SK-N-SH (cell line): Measurements from ENCODE around the gene PDE11A.

Experiments
- CHD2 ChIP-seq: fragments of 150-350 bp; IDR thresholded peaks from 2 replicates; pipeline ENCODE4 v1.6.1; 2018; ENCODE audit warnings: low read length; ENCODE audit not compliant: partially characterized antibody
- ELF1 ChIP-seq: IDR thresholded peaks from 2 replicates; pipeline ENCODE4 v1.4.0; 2012
- EP300 ChIP-seq, 2 experiments: IDR thresholded peaks; 2 replicates each; pipeline versions ENCODE4 v1.4.0 to v1.6.1; 2012; ENCODE audit warnings: borderline replicate concordance in 1 of 2, low read depth in 1 of 2, low read length in 1 of 2
- EZH2phosphoT487 ChIP-seq: fragments of 200-600 bp; sonication (generic); IDR thresholded peaks from 2 replicates; pipeline ENCODE4 v1.6.1; 2017; ENCODE audit warnings: low read depth, mixed run types, mild to moderate bottlenecking, antibody characterized with exemption, moderate library complexity, borderline replicate concordance
- MXI1 ChIP-seq: IDR thresholded peaks from 2 replicates; pipeline ENCODE4 v1.6.1; 2012; ENCODE audit warnings: mild to moderate bottlenecking, low read depth, low read length, improper control_type of control experiment
- RAD21 ChIP-seq: IDR thresholded peaks from 2 replicates; pipeline ENCODE4 v1.6.1; 2012; ENCODE audit warnings: mild to moderate bottlenecking, low read length
- SMC3 ChIP-seq: IDR thresholded peaks from 2 replicates; pipeline ENCODE4 v1.6.1; 2012; ENCODE audit warnings: low read depth, low read length, improper control_type of control experiment
- TAF1 ChIP-seq: IDR thresholded peaks from 2 replicates; pipeline ENCODE4 v1.6.1; 2012; ENCODE audit warnings: low read depth, mild to moderate bottlenecking, low read length, moderate library complexity, borderline replicate concordance
- TEAD4 ChIP-seq: IDR thresholded peaks from 2 replicates; pipeline ENCODE4 v1.4.0; 2012; ENCODE audit warnings: mild to moderate bottlenecking, borderline replicate concordance; ENCODE audit not compliant: insufficient read depth
- YY1 ChIP-seq: IDR thresholded peaks from 2 replicates; pipeline ENCODE4 v1.4.0; 2012; ENCODE audit warnings: low read depth, mild to moderate bottlenecking
- TF ChIP-seq, protein P1 (sequence below): IDR thresholded peaks from 2 replicates; pipeline ENCODE4 v1.4.0; 2012; ENCODE audit warnings: low read depth, borderline replicate concordance
- TF ChIP-seq, protein P2 (sequence below): fragments of 200-600 bp; sonication (generic); IDR thresholded peaks from 2 replicates; pipeline ENCODE4 v1.6.1; 2017; ENCODE audit warnings: antibody characterized with exemption, mild to moderate bottlenecking, moderate library complexity
- TF ChIP-seq, protein P3 (sequence below): IDR thresholded peaks from 2 replicates; pipeline ENCODE4 v1.4.0; 2012; ENCODE audit warnings: low read depth

DNA sequence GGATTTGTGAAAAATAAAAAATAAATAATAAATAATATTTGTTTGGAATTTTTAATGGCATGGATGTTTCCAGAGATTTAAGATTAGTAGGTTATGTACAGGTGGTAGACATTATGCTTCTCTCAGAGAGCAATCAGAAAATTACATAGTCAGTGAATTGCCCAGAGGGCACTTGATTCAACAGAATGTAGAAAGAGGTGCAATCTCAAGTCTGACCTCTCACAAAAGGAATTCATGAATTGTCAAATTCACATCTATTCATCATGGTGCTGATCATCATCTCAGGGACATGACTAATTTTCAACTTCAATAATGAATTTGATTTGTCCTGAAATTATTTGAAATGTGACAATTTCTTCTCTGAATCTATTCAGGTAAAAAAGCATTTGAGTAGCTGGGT is 172.5 kb downstream of the PDE11A start:
- no peak for TF ChIP-seq RAD21
- TF ChIP-seq SMC3: no peak
- no peak for TF ChIP-seq ELF1
- TF ChIP-seq, protein P1, sequence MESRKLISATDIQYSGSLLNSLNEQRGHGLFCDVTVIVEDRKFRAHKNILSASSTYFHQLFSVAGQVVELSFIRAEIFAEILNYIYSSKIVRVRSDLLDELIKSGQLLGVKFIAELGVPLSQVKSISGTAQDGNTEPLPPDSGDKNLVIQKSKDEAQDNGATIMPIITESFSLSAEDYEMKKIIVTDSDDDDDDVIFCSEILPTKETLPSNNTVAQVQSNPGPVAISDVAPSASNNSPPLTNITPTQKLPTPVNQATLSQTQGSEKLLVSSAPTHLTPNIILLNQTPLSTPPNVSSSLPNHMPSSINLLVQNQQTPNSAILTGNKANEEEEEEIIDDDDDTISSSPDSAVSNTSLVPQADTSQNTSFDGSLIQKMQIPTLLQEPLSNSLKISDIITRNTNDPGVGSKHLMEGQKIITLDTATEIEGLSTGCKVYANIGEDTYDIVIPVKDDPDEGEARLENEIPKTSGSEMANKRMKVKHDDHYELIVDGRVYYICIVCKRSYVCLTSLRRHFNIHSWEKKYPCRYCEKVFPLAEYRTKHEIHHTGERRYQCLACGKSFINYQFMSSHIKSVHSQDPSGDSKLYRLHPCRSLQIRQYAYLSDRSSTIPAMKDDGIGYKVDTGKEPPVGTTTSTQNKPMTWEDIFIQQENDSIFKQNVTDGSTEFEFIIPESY: no peak
- TF ChIP-seq EZH2phosphoT487: no peak
- TF ChIP-seq, protein P2, sequence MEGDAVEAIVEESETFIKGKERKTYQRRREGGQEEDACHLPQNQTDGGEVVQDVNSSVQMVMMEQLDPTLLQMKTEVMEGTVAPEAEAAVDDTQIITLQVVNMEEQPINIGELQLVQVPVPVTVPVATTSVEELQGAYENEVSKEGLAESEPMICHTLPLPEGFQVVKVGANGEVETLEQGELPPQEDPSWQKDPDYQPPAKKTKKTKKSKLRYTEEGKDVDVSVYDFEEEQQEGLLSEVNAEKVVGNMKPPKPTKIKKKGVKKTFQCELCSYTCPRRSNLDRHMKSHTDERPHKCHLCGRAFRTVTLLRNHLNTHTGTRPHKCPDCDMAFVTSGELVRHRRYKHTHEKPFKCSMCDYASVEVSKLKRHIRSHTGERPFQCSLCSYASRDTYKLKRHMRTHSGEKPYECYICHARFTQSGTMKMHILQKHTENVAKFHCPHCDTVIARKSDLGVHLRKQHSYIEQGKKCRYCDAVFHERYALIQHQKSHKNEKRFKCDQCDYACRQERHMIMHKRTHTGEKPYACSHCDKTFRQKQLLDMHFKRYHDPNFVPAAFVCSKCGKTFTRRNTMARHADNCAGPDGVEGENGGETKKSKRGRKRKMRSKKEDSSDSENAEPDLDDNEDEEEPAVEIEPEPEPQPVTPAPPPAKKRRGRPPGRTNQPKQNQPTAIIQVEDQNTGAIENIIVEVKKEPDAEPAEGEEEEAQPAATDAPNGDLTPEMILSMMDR: no peak
- TF ChIP-seq TAF1: no peak
- no peak for TF ChIP-seq MXI1
- no peak for TF ChIP-seq YY1
- TF ChIP-seq EP300 (IDR thresholded peaks at IDR 0.05; ENCODE audit: borderline replicate concordance in 1 of 2, low read depth in 1 of 2, low read length in 1 of 2): no peak
- no peak for TF ChIP-seq CHD2
- TF ChIP-seq, protein P3, sequence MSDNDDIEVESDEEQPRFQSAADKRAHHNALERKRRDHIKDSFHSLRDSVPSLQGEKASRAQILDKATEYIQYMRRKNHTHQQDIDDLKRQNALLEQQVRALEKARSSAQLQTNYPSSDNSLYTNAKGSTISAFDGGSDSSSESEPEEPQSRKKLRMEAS: no peak
- no peak for TF ChIP-seq TEAD4
